Psoas muscle (tissue), 8 donors: ENCODE measurements around the gene IQSEC1. TPM values are rescaled to one million over a fixed set of nuclear protein-coding genes. Genes with fewer than 3 reads are reported as not detected.

Source experiments
- ATAC-seq, 4 donors: fragments of 200-7000 bp; cut with Tn5 transposase; one replicate each; pipeline ENCODE4 v1.9.1; 2020; ENCODE audit warnings: moderate library complexity in 3 of 4, mild to moderate bottlenecking in 2 of 4
- DNase-seq, 2 donors: peaks; one replicate each; pipeline ENCODE4 v3.0.0-alpha.2; 2020
- H3K27ac ChIP-seq: fragments of 200-600 bp; one replicate; pipeline ENCODE4 v1.8.0; 2022
- H3K27me3 ChIP-seq, 3 donors: fragments of 200-600 bp in 1 of 3; one replicate each; pipeline versions ENCODE4 v1.6.1 to v1.8.0; 2013 to 2022; ENCODE audit warnings: low read length in 2 of 3, mild to moderate bottlenecking in 2 of 3, moderate library complexity in 1 of 3; ENCODE audit not compliant: insufficient read depth in 3 of 3
- H3K36me3 ChIP-seq, 2 donors: fragments of 200-600 bp in 1 of 2; one replicate each; pipeline versions ENCODE4 v1.6.1 to v1.8.0; 2013 to 2022; ENCODE audit warnings: low read depth in 1 of 2, mild to moderate bottlenecking in 1 of 2, moderate library complexity in 1 of 2; ENCODE audit not compliant: insufficient read depth in 1 of 2
- H3K4me1 ChIP-seq: fragments of 200-600 bp; one replicate; pipeline ENCODE4 v1.8.0; 2022
- H3K4me3 ChIP-seq: fragments of 200-600 bp; one replicate; pipeline ENCODE4 v1.8.0; 2022; ENCODE audit warnings: mild to moderate bottlenecking
- H3K9me3 ChIP-seq: fragments of 200-600 bp; one replicate; pipeline ENCODE4 v1.8.0; 2022
- WGBS, 3 donors: extraction: QIAGEN DNeasy Blood & Tissue Kit; methylation state at CpG; one replicate each; pipeline versions ENCODE4 v1.1.6 to v1.1.7; 2013; 5-methylcytosine and 5-hydroxymethylcytosine counted together
- intact Hi-C, 2 donors: fragments of 100-400 bp; cut with DNase I; formaldehyde crosslinking; loops; one replicate each; pipeline versions ENCODE4 v1.11.0 to v1.14.2; 2022
- polyA plus RNA-seq, 3 donors: library from polyadenylated mRNA; stranded (reverse); fragments of 200-250 nt; gene quantifications; one replicate each; pipeline ENCODE4 v1.2.3, GENCODE V29; 2013
- total RNA-seq, 4 donors: library from RNA; stranded (reverse); fragmentation: NEBNext Ultra II Directional in 2 of 4; extraction: Animal tissue kit (Norgen Biotek cat#: 25700) in 2 of 4; gene quantifications; one replicate each; pipeline versions ENCODE4 v1.2.1 to v1.2.4, GENCODE V29; 2021 to 2023
- TF ChIP-seq, protein P1 (sequence below): fragments of 200-600 bp; IDR thresholded peaks from one replicate; pipeline ENCODE4 v1.8.0; 2022; ENCODE audit warnings: antibody characterized with exemption
- donor health status: healthy with polysubstance abuse.
- donor health status: DM: no; HTN: no; CAD: no; lungs with moderate emphysema.
- donor health status: Bipolar disorder and iron deficiency.
- donor health status: healthy.
- donor health status: DM: yes; HTN: yes; CAD: no.
- donor health status: DM: no; HTN: no; CAD: no.
- donor health status: DM: no; HTN: no; CAD: no.
- donor health status: DM: yes; HTN: yes; CAD: no.

The IQSEC1 gene
- total and polyA plus RNA-seq, 7 donors, result 8.6 to 45.4 (median 28.0) TPM

GRCh38 chr3:13115576-13115910, 42.3 kb upstream of the IQSEC1 start:
- H3K4me3 ChIP-seq, result no peak overlapping the region
- H3K36me3 ChIP-seq, result no peaks in the 10 kb centered on the region
- TF ChIP-seq, protein P1, sequence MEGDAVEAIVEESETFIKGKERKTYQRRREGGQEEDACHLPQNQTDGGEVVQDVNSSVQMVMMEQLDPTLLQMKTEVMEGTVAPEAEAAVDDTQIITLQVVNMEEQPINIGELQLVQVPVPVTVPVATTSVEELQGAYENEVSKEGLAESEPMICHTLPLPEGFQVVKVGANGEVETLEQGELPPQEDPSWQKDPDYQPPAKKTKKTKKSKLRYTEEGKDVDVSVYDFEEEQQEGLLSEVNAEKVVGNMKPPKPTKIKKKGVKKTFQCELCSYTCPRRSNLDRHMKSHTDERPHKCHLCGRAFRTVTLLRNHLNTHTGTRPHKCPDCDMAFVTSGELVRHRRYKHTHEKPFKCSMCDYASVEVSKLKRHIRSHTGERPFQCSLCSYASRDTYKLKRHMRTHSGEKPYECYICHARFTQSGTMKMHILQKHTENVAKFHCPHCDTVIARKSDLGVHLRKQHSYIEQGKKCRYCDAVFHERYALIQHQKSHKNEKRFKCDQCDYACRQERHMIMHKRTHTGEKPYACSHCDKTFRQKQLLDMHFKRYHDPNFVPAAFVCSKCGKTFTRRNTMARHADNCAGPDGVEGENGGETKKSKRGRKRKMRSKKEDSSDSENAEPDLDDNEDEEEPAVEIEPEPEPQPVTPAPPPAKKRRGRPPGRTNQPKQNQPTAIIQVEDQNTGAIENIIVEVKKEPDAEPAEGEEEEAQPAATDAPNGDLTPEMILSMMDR, result no peak
- no peaks in the 10 kb centered on the region for H3K9me3 ChIP-seq
- WGBS, 3 donors, result 89 to 91% (median 90%) methylated on average over 8 of the region's 8 CpGs
- H3K27ac ChIP-seq, result no peak overlapping the region
- ATAC-seq (no peak), DNase-seq (no peak)
- intact Hi-C loops, result no loop called here
- H3K4me1 ChIP-seq, result peaks cover 17% of the 10 kb centered on the region
- H3K27me3 ChIP-seq, result no peaks in the 10 kb centered on the region

GRCh38 chr3:13114811-13115575, 41.8 kb upstream of the IQSEC1 start:
- Histone ChIP-seq H3K9me3 (no peaks in the 10 kb centered on the region), H3K36me3 (no peaks in the 10 kb centered on the region), H3K4me3 (no peak overlapping the region), H3K27ac (no peak overlapping the region), H3K4me1 (peaks cover 17% of the 10 kb centered on the region), H3K27me3 (no peaks in the 10 kb centered on the region)
- TF ChIP-seq, protein P1, result no peak
- no peak for ATAC-seq
- WGBS, 3 donors, result 65 to 71% (median 68%) methylated on average over 14 of the region's 14 CpGs
- intact Hi-C loops, result no loop called here
- DNase-seq, result no peak

GRCh38 chr3:13113346-13114330, 40.4 kb upstream of the IQSEC1 start:
- ATAC-seq (no peak), DNase-seq (no peak)
- peaks cover 17% of the 10 kb centered on the region for H3K4me1 ChIP-seq
- WGBS, 3 donors, result 87 to 92% (median 89%) methylated on average over 23 to 27 of the region's 27 CpGs
- no peak overlapping the region for H3K27ac ChIP-seq
- H3K4me3 ChIP-seq, result no peak overlapping the region
- no peaks in the 10 kb centered on the region for H3K27me3 ChIP-seq
- TF ChIP-seq, protein P1, result no peak
- no peaks in the 10 kb centered on the region for H3K36me3 ChIP-seq
- intact Hi-C loops, result no loop called here
- H3K9me3 ChIP-seq, result no peaks in the 10 kb centered on the region

GRCh38 chr3:13112521-13113345, 39.5 kb upstream of the IQSEC1 start:
- intact Hi-C loops, result no loop called here
- ATAC-seq (peak; percentile 15 to 48 (median 27)), DNase-seq (no peak)
- Histone ChIP-seq H3K9me3 (no peaks in the 10 kb centered on the region), H3K4me3 (no peak overlapping the region), H3K4me1 (peaks cover 17% of the 10 kb centered on the region), H3K27me3 (no peaks in the 10 kb centered on the region), H3K36me3 (no peaks in the 10 kb centered on the region), H3K27ac (no peak overlapping the region)
- WGBS, 3 donors, result 59 to 80% (median 66%) methylated on average over 16 of the region's 16 CpGs
- TF ChIP-seq, protein P1, result no peak
